CD4-positive, alpha-beta T cell treated with Interleukin-21 for 1 hour (primary cell): ENCODE data around the gene CAMTA1.
"Not testable (repeated sequence)": the region's sequence is repeated elsewhere in the genome, so short reads cannot be mapped to it uniquely, and the experiment has no call there.

ENCODE experiments used
- DNase-seq: peaks from one replicate; pipeline ENCODE4 v3.0.0-alpha.2; 2020

CAMTA1 gene

DNA sequence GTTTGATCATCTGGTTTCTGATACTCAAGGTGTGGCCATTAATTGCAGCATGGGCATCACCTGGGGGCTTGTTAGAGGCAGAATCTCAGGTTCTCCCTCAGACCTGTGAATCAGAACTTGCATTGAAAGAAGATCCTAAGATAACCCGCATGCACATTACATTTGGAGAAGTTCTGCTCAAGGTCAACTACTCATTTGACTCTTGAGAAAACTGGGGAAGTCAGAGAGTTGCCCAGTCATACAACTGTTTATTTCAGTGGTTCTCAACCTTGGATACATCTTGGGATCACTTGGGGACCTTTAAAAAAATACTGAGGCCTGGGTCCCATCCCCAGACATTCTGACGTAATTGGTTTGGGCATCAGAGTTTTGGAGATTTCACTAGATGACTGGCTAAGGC, 30.5 kb downstream of the CAMTA1 start:
- no peak for DNase-seq

- no peak for DNase-seq
These were observed 34.2 kb downstream of the CAMTA1 start for GRCh38 chr1:6819246-6820040.

DNA sequence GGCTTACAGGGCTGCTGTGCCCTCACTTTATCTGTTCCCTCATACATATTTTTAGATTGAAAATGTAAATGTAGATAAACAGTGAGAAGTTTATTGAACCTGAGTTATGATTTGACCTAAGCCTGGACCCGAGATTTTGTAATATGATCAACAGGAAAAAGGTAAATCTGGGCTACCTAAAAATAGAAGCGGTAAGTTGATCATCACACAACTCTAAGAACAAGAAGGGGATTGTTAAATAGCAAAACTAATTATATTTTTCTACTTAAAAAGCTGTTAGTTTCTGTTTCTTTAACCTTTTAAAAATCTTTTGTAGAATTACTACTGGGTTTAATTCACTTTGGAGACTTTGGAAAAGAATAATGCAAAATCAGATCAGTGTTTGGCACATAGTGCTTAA, 35.6 kb downstream of the CAMTA1 start:
- no peak for DNase-seq

DNA sequence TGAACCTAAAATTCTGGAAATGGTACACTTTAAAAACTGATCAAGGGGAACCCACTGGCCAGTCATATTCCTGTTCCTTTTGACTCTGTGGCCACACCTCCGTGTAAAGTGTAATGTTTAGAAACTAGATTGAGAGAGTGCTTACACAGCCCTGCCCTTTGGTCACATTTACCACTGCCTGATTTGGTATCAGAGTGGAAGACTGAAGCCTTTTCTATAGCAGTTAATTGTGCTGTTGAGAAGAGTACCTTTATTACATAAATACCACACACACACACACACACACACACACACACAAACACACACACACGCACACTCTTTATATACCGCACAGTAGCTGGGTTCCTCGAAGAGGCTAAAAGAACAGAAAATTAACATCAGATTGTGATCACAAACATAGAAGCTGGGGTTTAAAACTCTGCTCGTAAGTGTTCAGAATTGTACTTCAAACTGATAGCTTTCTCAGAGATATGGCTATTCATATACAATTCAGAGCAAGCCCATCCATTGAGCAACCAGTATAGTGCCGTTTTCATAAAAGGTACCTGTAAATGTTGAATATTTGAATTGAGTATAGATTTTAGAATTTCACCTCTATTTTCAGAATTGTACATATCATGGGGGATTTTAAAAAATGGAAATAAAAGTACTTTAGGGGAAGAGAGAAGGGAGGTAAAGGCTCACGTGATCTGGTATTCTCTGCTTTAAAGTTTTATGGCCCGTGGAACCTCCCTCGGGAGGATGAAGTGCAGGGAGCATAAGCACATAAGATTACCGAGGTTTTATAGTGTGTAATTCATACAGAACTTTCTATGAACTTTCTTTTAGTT, 37.5 kb downstream of the CAMTA1 start:
- no peak for DNase-seq

DNA sequence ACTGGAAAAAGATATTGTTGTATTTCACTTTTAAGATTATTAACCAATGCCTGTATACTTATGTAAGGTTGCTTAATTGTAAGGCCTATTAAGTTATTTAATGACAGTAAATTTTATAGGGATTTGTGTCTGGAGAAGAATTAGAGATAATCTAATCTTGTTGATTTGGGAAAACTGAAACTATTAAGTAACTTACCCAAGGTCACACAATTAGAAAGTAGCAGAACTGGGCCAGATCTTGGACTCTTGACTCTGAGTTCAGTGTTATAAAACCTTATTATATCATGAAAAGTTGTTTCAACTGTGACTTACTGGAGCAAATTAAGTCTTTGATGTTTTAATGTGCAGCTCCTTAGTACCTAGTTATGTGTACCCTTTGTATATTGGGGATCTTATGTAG, 38.5 kb downstream of the CAMTA1 start:
- DNase-seq: no peak

DNA sequence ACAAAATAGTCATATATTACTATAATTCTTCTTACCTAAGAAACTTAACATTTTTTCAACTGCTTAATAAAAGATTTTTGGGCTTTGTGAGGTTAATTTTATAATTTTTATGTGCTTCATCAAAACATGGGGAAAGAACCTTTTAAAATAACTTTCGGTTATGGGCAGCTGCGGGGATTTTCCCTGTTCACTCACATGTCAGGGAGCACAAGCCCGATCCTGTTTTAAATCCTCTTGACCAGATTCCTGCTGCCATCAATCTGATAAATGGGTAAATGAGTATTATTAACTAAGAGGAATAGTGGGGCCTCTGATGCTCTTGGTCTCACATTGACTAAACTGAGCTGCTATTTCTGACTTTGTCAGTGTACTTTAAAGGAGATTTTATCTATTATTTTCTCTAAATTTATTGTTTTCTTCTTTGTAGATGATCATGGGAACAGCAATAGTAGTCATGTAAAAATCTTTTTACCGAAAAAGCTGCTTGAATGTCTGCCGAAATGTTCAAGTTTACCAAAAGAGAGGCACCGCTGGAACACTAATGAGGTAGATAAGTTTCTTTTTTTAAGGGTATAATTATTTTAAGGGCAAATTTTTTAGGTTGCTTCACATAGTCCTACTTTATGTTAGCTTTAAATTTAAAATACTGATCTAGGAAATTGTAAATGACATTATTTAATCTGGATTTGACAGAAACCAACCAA, 39.6 kb downstream of the CAMTA1 start:
- DNase-seq: no peak

- no peak for DNase-seq
These were observed 40.6 kb downstream of the CAMTA1 start for GRCh38 chr1:6825828-6826227.

- no peak for DNase-seq
These were observed 41.8 kb downstream of the CAMTA1 start for GRCh38 chr1:6827079-6827478.

DNA sequence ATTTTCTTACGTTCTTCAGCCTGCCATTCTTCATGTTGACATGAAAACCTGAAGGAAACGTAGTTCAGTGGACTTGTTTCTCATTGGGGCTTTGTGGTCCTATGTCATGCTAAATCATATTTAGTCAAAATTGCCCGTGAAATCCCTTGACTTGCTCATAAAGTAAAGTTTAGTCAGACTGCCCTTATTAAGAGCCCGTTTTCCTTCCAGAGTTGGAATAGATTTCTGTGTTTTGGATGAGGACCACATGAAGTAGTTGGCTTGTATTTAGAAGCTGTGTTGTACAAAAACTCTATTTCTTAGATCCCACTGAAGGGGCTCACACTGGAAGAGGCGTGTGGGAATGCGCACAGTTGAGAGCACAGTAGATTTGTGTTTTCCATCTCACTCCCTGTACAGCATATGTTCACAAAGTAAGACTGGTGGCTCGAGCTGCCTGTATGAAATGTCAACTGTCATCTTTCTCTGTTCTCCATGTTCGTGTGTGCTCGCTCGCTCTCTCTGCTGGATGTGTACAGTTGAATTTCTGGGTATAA, 42.4 kb downstream of the CAMTA1 start:
- no peak for DNase-seq

- DNase-seq: no peak
These were observed 46.1 kb downstream of the CAMTA1 start for GRCh38 chr1:6831366-6831765.

GRCh38 chr1:6832006-6832405, 46.8 kb downstream of the CAMTA1 start:
- not testable (repeated sequence) for DNase-seq

GRCh38 chr1:6832531-6833188, 47.4 kb downstream of the CAMTA1 start:
- DNase-seq: no peak

DNA sequence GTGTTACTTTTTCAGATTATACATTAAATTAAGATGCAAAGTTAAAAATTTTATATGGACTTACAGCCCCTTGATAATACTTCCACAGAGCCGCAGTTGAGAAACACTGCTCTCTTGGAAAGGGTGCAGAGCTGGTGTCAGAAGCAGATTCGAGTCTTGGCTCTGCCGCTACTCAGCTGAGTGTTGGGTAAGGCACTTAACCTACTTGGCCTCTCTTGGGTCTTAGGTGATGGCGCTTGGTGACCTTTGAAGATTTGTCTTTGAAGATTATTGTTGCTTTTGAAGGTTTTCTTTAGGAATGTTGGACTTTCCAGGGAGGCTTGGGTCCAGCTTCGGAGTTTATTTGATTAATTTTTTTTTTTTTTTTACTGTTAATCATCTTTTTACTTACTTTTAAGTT, 48.5 kb downstream of the CAMTA1 start:
- no peak for DNase-seq

DNA sequence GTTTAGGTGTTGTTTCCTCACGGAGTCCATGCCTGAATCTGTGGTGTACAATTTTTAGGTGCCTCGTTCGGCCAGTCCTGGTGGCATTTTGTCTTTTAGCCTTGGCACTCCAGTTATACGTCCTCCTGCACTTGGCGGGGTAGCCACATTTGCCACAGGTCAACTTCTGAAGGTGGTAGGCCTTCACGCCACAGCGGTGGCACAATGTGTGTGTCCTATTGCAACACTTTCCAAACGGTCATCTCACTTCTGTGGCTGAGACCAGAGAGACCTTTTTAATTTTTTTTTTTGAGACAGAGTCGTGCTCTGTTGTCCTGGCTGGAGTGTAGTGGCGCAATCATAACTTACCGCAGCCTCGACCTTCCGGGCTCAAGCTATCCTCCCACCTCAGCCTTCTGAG, 49.1 kb downstream of the CAMTA1 start:
- DNase-seq: no peak

GRCh38 chr1:6835139-6835538, 49.9 kb downstream of the CAMTA1 start:
- no peak for DNase-seq

DNA sequence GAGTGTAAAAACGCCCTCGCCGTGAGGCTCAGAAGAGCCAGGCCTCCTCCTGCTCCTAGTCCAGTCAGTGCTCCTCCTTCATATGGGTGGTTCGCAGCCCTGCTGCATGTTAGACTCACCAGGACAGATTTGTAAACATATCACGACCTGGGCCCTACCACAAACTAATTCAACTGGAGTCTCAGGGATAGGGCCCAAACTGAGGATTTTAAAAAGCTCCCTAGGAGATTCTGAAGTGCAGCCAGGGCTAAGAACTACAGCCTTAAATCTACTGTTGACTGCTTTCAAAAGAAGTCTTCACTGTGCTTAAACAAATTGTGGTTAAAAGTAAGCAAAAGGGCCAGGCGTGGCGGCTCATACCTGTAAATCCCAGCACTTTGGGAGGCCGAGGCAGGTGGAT, 57.0 kb downstream of the CAMTA1 start:
- DNase-seq: no peak

DNA sequence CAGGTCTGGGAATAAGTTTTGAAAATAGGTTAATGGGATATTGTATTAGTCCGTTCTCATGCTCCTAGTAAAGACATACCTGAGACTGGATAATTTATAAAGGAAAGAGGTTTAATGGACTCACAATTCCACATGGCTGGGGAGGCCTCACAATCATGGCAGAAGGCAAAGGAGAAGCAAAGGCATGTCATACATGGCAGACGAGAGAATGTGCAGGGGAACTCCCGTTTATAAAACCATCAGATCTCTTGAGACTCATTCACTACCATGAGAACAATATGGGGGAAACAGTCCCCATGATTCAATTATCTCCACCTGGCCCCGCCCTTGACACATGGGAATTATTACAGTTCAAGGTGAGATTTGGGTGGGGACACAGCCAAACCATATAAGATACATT, 60.5 kb downstream of the CAMTA1 start:
- not testable (repeated sequence) for DNase-seq

DNA sequence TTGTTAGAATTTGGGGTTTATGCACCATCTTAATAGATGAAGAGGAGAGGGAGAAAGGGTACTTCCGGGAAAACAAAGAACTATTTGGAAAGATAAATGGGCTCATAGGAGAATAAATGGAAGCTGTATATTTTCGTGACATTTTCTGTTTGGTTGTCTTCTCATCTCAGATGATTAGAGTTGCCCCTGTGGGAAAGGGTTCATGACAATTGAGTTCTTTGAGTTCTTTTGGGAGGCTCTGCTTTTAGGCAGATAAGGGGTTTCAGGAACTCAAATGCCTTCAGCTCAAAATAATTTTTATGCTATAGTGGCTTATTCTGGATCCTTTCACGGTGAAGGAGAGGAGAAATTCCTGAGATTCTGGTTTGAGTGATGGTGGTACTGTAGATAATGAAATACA, 63.6 kb downstream of the CAMTA1 start:
- DNase-seq: no peak

GRCh38 chr1:6850537-6850936, 65.3 kb downstream of the CAMTA1 start:
- DNase-seq: no peak

DNA sequence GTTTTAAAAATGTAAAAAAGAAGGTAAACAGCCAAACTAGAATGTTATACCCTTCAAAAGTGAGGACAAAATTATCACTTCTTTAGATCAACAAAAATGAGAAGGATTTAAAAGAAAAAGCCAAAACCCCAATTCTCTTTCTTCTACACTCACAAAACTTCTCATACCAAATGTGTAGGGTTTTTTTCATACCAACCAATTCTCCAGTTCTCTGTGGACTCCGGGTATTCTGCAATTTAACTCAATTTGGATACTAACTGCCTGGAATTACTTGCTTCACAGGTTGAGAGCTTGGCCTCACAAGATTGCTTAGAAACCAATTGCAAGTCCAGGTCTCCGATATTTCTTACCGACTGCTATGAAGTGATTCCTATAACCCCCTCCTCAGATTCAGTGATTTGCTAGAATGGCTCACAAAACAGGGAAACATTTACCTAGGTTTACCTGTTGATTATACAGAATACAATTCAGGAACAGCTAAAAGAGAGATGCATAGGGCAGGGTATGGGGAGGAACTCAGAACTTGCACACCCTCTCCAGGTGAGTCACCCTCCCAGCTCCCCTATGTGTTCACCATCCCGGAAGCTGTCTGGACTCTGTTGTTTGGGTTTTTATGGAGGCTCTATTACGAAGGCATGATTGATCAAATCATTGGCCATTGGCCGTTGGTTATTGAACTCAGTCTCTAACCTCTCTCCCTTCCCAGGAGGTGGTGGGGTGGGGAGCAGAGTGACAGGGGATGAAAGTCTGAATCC, 67.1 kb downstream of the CAMTA1 start:
- DNase-seq: no peak

DNA sequence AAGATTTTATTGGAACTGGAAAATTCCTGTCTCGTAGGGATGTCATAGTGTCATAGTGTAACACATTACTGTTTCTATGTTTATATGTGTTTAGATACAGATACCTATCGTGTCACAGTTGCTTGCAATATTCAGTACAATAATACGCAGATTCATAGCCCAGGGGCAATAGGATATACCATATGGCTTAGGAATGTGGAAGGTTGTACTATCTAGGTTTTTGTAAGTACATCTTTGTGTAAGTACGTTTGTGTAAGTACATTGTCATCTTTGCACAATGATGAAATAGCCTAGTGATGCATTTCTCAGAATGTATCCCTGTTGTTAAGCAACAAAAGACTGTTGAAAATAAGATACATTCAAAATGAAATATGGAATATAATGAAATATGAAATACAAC, 68.9 kb downstream of the CAMTA1 start:
- no peak for DNase-seq

- no peak for DNase-seq
These were observed 72.6 kb downstream of the CAMTA1 start for GRCh38 chr1:6857831-6858230.
